Activated B cell treated with CpG ODN at 0.5 μM for 24 hours (primary cell): ENCODE data around the gene DMBT1. TPM values are rescaled to one million over a fixed set of nuclear protein-coding genes. Genes with fewer than 3 reads are reported as not detected.

ENCODE experiments used
- ATAC-seq: fragments of 200-7000 bp; cut with Tn5 transposase; one replicate; pipeline ENCODE4 v1.10.0; 2021; ENCODE audit warnings: low read depth, mild to moderate bottlenecking, moderate library complexity
- CTCF ChIA-PET: fragments of 350-600 bp; sonication (Branson Sonifier 250); formaldehyde crosslinking; loops from one replicate; lab custom pipeline; 2021; ENCODE audit warnings: antibody characterized with exemption; lab: Charles Lee
- POLR2A ChIA-PET: fragments of 350-600 bp; sonication (Branson Sonifier 250); formaldehyde crosslinking; loops from one replicate; lab custom pipeline; 2021; ENCODE audit warnings: antibody characterized with exemption; lab: Charles Lee
- DNase-seq: peaks from one replicate; pipeline ENCODE4 v3.0.0; 2022
- H3K27ac Mint-ChIP-seq: one replicate; pipeline ENCODE4 v1.8.0; 2020; ENCODE audit warnings: mixed read lengths
- H3K27me3 Mint-ChIP-seq: one replicate; pipeline ENCODE4 v1.8.0; 2021; ENCODE audit warnings: mixed read lengths
- H3K36me3 Mint-ChIP-seq: one replicate; pipeline ENCODE4 v1.8.0; 2021; ENCODE audit warnings: low read depth, mixed read lengths
- H3K4me1 Mint-ChIP-seq: one replicate; pipeline ENCODE4 v1.8.0; 2021; ENCODE audit warnings: mixed read lengths
- H3K4me3 Mint-ChIP-seq: one replicate; pipeline ENCODE4 v1.8.0; 2020; ENCODE audit warnings: mild to moderate bottlenecking, mixed read lengths
- H3K9me3 Mint-ChIP-seq: one replicate; pipeline ENCODE4 v1.8.0; 2020; ENCODE audit warnings: mixed read lengths
- CTCF ChIP-seq: fragments of 200-600 bp; IDR thresholded peaks from one replicate; pipeline ENCODE4 v1.8.0; 2022; ENCODE audit warnings: antibody characterized with exemption, mild to moderate bottlenecking
- intact Hi-C: fragments of 100-400 bp; cut with micrococcal nuclease; formaldehyde crosslinking; loops from one replicate; pipeline ENCODE4 v1.15.1; 2024
- total RNA-seq: library from RNA; stranded (reverse); gene quantifications from 2 replicates; pipeline ENCODE4 v1.2.3, GENCODE V29; 2022

DMBT1 gene
- total RNA-seq, 1 donor from 2014 or later: not detected

- intact Hi-C loops: no loop called here
- ATAC-seq (no peak), DNase-seq (no peak)
- no peaks in the 10 kb centered on the region for H3K4me1 Mint-ChIP-seq
- no peaks in the 10 kb centered on the region for H3K36me3 Mint-ChIP-seq
- no peak overlapping the region for H3K4me3 Mint-ChIP-seq
- H3K27me3 Mint-ChIP-seq: peaks cover 8% of the 10 kb centered on the region
- no peaks in the 10 kb centered on the region for H3K9me3 Mint-ChIP-seq
- ChIA-PET POLR2A (no interaction called here), CTCF (no interaction called here)
- no peak for TF ChIP-seq CTCF
- no peak overlapping the region for H3K27ac Mint-ChIP-seq
Observed at GRCh38 chr10:122675278-122675677, 114.7 kb downstream of the DMBT1 start.

- DNase-seq (no peak), ATAC-seq (no peak)
- CTCF ChIA-PET: no interaction called here
- Mint-ChIP-seq H3K27ac (no peak overlapping the region), H3K4me1 (no peaks in the 10 kb centered on the region), H3K4me3 (no peak overlapping the region), H3K36me3 (no peaks in the 10 kb centered on the region), H3K27me3 (peaks cover 8% of the 10 kb centered on the region), H3K9me3 (no peaks in the 10 kb centered on the region)
- intact Hi-C loops: no loop called here
- POLR2A ChIA-PET: no interaction called here
- no peak for TF ChIP-seq CTCF
Observed at GRCh38 chr10:122678266-122678665, 117.7 kb downstream of the DMBT1 start.

GRCh38 chr10:122682522-122682921, 122.0 kb downstream of the DMBT1 start:
- intact Hi-C loops: no loop called here

GRCh38 chr10:122688293-122688989, 127.9 kb downstream of the DMBT1 start:
- TF ChIP-seq CTCF: no peak
- no peaks in the 10 kb centered on the region for H3K4me1 Mint-ChIP-seq
- ATAC-seq (no peak), DNase-seq (no peak)
- H3K4me3 Mint-ChIP-seq: no peak overlapping the region
- peaks cover 11% of the 10 kb centered on the region for H3K27me3 Mint-ChIP-seq
- ChIA-PET CTCF (no interaction called here), POLR2A (no interaction called here)
- no peak overlapping the region for H3K27ac Mint-ChIP-seq
- intact Hi-C loops: no loop called here
- H3K9me3 Mint-ChIP-seq: no peaks in the 10 kb centered on the region
- H3K36me3 Mint-ChIP-seq: no peaks in the 10 kb centered on the region

More at GRCh38 chr10:122682522-122682921, 122.0 kb downstream of the DMBT1 start:
- ChIA-PET CTCF (no interaction called here), POLR2A (no interaction called here)
- no peak for TF ChIP-seq CTCF
- Mint-ChIP-seq H3K36me3 (no peaks in the 10 kb centered on the region), H3K27me3 (peaks cover 16% of the 10 kb centered on the region), H3K9me3 (no peaks in the 10 kb centered on the region), H3K4me3 (no peak overlapping the region), H3K27ac (no peak overlapping the region), H3K4me1 (no peaks in the 10 kb centered on the region)
- ATAC-seq: no peak
- no peak for DNase-seq

GRCh38 chr10:122689146-122689820, 128.7 kb downstream of the DMBT1 start:
- Mint-ChIP-seq H3K27me3 (peaks cover 8% of the 10 kb centered on the region), H3K4me3 (no peak overlapping the region), H3K36me3 (no peaks in the 10 kb centered on the region), H3K9me3 (no peaks in the 10 kb centered on the region), H3K27ac (no peak overlapping the region), H3K4me1 (no peaks in the 10 kb centered on the region)
- TF ChIP-seq CTCF: no peak
- DNase-seq (no peak), ATAC-seq (no peak)
- ChIA-PET CTCF (no interaction called here), POLR2A (no interaction called here)
- intact Hi-C loops: no loop called here
